Activated B cell treated with CpG ODN at 0.5 μM for 24 hours (primary cell): ENCODE data around the gene EYS. TPM values are rescaled to one million over a fixed set of nuclear protein-coding genes. Genes with fewer than 3 reads are reported as not detected.

ENCODE experiments used
- ATAC-seq: fragments of 200-7000 bp; cut with Tn5 transposase; one replicate; pipeline ENCODE4 v1.10.0; 2021; ENCODE audit warnings: low read depth, mild to moderate bottlenecking, moderate library complexity
- CTCF ChIA-PET: fragments of 350-600 bp; sonication (Branson Sonifier 250); formaldehyde crosslinking; loops from one replicate; lab custom pipeline; 2021; ENCODE audit warnings: antibody characterized with exemption; lab: Charles Lee
- POLR2A ChIA-PET: fragments of 350-600 bp; sonication (Branson Sonifier 250); formaldehyde crosslinking; loops from one replicate; lab custom pipeline; 2021; ENCODE audit warnings: antibody characterized with exemption; lab: Charles Lee
- DNase-seq: peaks from one replicate; pipeline ENCODE4 v3.0.0; 2022
- H3K27ac Mint-ChIP-seq: one replicate; pipeline ENCODE4 v1.8.0; 2020; ENCODE audit warnings: mixed read lengths
- H3K27me3 Mint-ChIP-seq: one replicate; pipeline ENCODE4 v1.8.0; 2021; ENCODE audit warnings: mixed read lengths
- H3K36me3 Mint-ChIP-seq: one replicate; pipeline ENCODE4 v1.8.0; 2021; ENCODE audit warnings: low read depth, mixed read lengths
- H3K4me1 Mint-ChIP-seq: one replicate; pipeline ENCODE4 v1.8.0; 2021; ENCODE audit warnings: mixed read lengths
- H3K4me3 Mint-ChIP-seq: one replicate; pipeline ENCODE4 v1.8.0; 2020; ENCODE audit warnings: mild to moderate bottlenecking, mixed read lengths
- H3K9me3 Mint-ChIP-seq: one replicate; pipeline ENCODE4 v1.8.0; 2020; ENCODE audit warnings: mixed read lengths
- CTCF ChIP-seq: fragments of 200-600 bp; IDR thresholded peaks from one replicate; pipeline ENCODE4 v1.8.0; 2022; ENCODE audit warnings: antibody characterized with exemption, mild to moderate bottlenecking
- intact Hi-C: fragments of 100-400 bp; cut with micrococcal nuclease; formaldehyde crosslinking; loops from one replicate; pipeline ENCODE4 v1.15.1; 2024
- total RNA-seq: library from RNA; stranded (reverse); gene quantifications from 2 replicates; pipeline ENCODE4 v1.2.3, GENCODE V29; 2022

Gene EYS
- total RNA-seq, 1 donor from 2014 or later: not detected

GRCh38 chr6:64998204-64998603 lies 708.8 kb downstream of the EYS start:
- Mint-ChIP-seq H3K36me3 (no peaks in the 10 kb centered on the region), H3K4me1 (no peaks in the 10 kb centered on the region), H3K4me3 (no peak overlapping the region), H3K27ac (no peak overlapping the region), H3K27me3 (no peaks in the 10 kb centered on the region), H3K9me3 (peaks cover 3% of the 10 kb centered on the region)
- no peak for DNase-seq
- ATAC-seq: no peak
- intact Hi-C loops: no loop called here
- no peak for TF ChIP-seq CTCF
- POLR2A ChIA-PET: no interaction called here
- CTCF ChIA-PET: no interaction called here

DNA sequence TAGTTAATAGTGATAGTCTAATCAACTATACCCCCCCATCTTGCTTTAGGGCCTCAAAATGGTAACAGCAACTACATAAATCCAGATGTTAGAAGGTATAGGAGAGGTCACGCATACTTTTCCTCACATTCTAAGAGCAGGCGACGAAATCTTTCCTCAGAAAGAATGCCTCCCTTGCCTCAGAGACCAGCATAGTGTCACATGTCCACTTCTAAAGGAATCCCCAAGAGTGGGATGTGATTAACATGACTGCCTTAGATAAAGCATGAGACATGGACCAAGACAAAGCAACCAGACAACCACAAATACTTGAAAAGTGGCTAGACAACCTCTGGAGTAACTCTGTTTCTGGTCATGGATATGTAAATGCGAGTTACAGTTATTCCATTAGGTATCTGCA lies 710.7 kb downstream of the EYS start:
- no peak overlapping the region for H3K4me3 Mint-ChIP-seq
- CTCF ChIA-PET: no interaction called here
- H3K27ac Mint-ChIP-seq: no peak overlapping the region
- ATAC-seq: no peak
- intact Hi-C loops: no loop called here
- no peaks in the 10 kb centered on the region for H3K9me3 Mint-ChIP-seq
- H3K36me3 Mint-ChIP-seq: no peaks in the 10 kb centered on the region
- DNase-seq: no peak
- POLR2A ChIA-PET: no interaction called here
- H3K4me1 Mint-ChIP-seq: no peaks in the 10 kb centered on the region
- H3K27me3 Mint-ChIP-seq: no peaks in the 10 kb centered on the region
- TF ChIP-seq CTCF: no peak

GRCh38 chr6:64990652-64991304 lies 716.2 kb downstream of the EYS start:
- TF ChIP-seq CTCF: no peak
- H3K4me3 Mint-ChIP-seq: no peak overlapping the region
- CTCF ChIA-PET: no interaction called here
- no peaks in the 10 kb centered on the region for H3K27me3 Mint-ChIP-seq
- no peaks in the 10 kb centered on the region for H3K36me3 Mint-ChIP-seq
- DNase-seq (no peak), ATAC-seq (no peak)
- no peak overlapping the region for H3K27ac Mint-ChIP-seq
- POLR2A ChIA-PET: no interaction called here
- no peaks in the 10 kb centered on the region for H3K9me3 Mint-ChIP-seq
- intact Hi-C loops: no loop called here
- no peaks in the 10 kb centered on the region for H3K4me1 Mint-ChIP-seq

- intact Hi-C loops: no loop called here
- no peak for ATAC-seq
- Mint-ChIP-seq H3K4me3 (no peak overlapping the region), H3K27me3 (no peaks in the 10 kb centered on the region), H3K36me3 (no peaks in the 10 kb centered on the region), H3K27ac (no peak overlapping the region), H3K4me1 (no peaks in the 10 kb centered on the region), H3K9me3 (no peaks in the 10 kb centered on the region)
- CTCF ChIA-PET: no interaction called here
- DNase-seq: no peak
- POLR2A ChIA-PET: no interaction called here
- no peak for TF ChIP-seq CTCF
Measured at GRCh38 chr6:64988148-64988547, 718.9 kb downstream of the EYS start.

DNA sequence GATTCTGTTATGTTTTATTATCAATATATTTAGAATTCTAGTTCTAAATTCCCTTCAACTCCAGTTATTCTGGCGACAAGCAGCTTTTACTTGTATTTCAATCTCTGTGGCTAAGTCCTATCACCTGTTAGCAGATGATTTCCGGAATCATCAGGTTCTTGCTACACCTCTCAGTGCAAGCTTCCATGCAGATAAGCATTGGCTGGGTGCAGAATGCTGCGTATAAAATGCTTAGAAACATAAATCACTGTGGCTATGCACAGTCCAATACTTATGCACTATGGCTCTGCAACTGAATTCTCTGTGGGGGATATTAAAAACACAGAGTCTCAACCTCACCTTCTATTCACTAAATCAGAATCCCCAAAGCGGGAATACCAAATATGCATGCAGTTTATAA lies 720.0 kb downstream of the EYS start:
- H3K4me1 Mint-ChIP-seq: no peaks in the 10 kb centered on the region
- H3K27me3 Mint-ChIP-seq: no peaks in the 10 kb centered on the region
- no peaks in the 10 kb centered on the region for H3K9me3 Mint-ChIP-seq
- DNase-seq (no peak), ATAC-seq (no peak)
- ChIA-PET CTCF (no interaction called here), POLR2A (no interaction called here)
- H3K27ac Mint-ChIP-seq: no peak overlapping the region
- TF ChIP-seq CTCF: no peak
- no peaks in the 10 kb centered on the region for H3K36me3 Mint-ChIP-seq
- intact Hi-C loops: no loop called here
- H3K4me3 Mint-ChIP-seq: no peak overlapping the region
